Stimulated activated effector memory CD8-positive, alpha-beta T cell treated with anti-CD3 and anti-CD28 coated beads, Interleukin-12 subunit alpha, Interleukin-12 subunit beta, amount 100 ng/mL, for 72 hours (primary cell): ENCODE data around the gene MPDU1.

Experiments
- ATAC-seq: fragments of 150-1000 bp; cut with Tn5 transposase; 2 replicates; pipeline ENCODE4 v1.10.0; 2021
- DNase-seq, 2 donors: peaks; one replicate each; pipeline ENCODE4 v3.0.0; 2021 to 2022; ENCODE audit warnings: low spot score in 2 of 2
- H3K27ac Mint-ChIP-seq: one replicate; pipeline ENCODE4 v1.8.0; 2022; ENCODE audit warnings: mild to moderate bottlenecking, mixed read lengths
- H3K36me3 Mint-ChIP-seq: one replicate; pipeline ENCODE4 v1.8.0; 2022; ENCODE audit warnings: mild to moderate bottlenecking, mixed read lengths
- H3K4me1 Mint-ChIP-seq: one replicate; pipeline ENCODE4 v1.8.0; 2022; ENCODE audit warnings: mixed read lengths
- H3K4me3 Mint-ChIP-seq: one replicate; pipeline ENCODE4 v1.8.0; 2022; ENCODE audit warnings: mild to moderate bottlenecking, mixed read lengths
- H3K9me3 Mint-ChIP-seq: one replicate; pipeline ENCODE4 v1.8.0; 2022; ENCODE audit warnings: mixed read lengths

The MPDU1 gene

DNA sequence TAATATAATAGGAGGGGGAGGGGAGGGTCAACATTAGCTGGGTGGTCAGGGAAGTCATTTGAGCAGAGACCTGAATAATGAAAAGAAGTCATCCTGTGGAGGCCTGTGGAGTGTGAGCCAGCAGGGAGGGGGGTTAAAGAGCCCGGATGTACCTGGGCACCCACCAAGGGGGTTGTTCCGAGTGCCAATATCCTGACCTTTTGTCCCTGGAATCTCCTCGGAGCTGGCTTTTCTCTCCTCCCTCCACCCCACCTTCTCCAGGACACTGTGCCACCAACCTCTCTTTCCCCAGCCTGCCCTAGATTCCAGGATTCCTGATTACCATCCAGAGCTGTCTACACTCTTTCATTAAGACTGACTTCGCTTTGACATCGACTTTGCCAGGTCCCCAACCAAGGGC, 52.5 kb downstream of the MPDU1 start:
- Mint-ChIP-seq H3K27ac (peak overlapping the region; percentile 24), H3K9me3 (no peaks in the 10 kb centered on the region), H3K36me3 (no peaks in the 10 kb centered on the region), H3K4me3 (no peak overlapping the region), H3K4me1 (no peaks in the 10 kb centered on the region)
- no peak for ATAC-seq
- no peak for DNase-seq
